GM18498 (cell line): ENCODE data around the gene FBXW12.
"Not testable (repeated sequence)": the region's sequence is repeated elsewhere in the genome, so short reads cannot be mapped to it uniquely, and the experiment has no call there.

ENCODE experiments used
- ATAC-seq: cut with Tn5 transposase; IDR thresholded peaks from one replicate; pipeline ENCODE4 v1.9.1; 2021; ENCODE audit warnings: mild to moderate bottlenecking, moderate library complexity; ENCODE audit not compliant: unreplicated experiment

Gene FBXW12

GRCh38 chr3:48371651-48372376 is at the start of gene FBXW12:
Gene FBXW12, plus strand, starts transcription at chr3:48372219. Its CDS starts 549 bp downstream, at chr3:48372768.
- ATAC-seq: no peak

GRCh38 chr3:48331706-48332435 is 40.1 kb upstream of the FBXW12 start:
- ATAC-seq: not testable (repeated sequence)

GRCh38 chr3:48333346-48334245 is 38.4 kb upstream of the FBXW12 start, which contains the start of gene SPINK8:
Gene SPINK8, minus strand, starts transcription at chr3:48333661. Its CDS starts 5,320 bp downstream, at chr3:48328341.
- ATAC-seq: not testable (repeated sequence)

GRCh38 chr3:48334605-48335004 is 37.4 kb upstream of the FBXW12 start:
- no peak for ATAC-seq

- ATAC-seq: not testable (repeated sequence)
These were observed 36.7 kb upstream of the FBXW12 start for GRCh38 chr3:48335286-48335685.

- not testable (repeated sequence) for ATAC-seq
These were observed 34.5 kb upstream of the FBXW12 start for GRCh38 chr3:48337536-48337935.

- no peak for ATAC-seq
These were observed 33.4 kb upstream of the FBXW12 start for GRCh38 chr3:48338635-48339034.

GRCh38 chr3:48343432-48343831 is 28.6 kb upstream of the FBXW12 start:
- ATAC-seq: no peak

- no peak for ATAC-seq
These were observed 27.0 kb upstream of the FBXW12 start for GRCh38 chr3:48344867-48345507.

GRCh38 chr3:48345946-48346572 is 26.0 kb upstream of the FBXW12 start:
- ATAC-seq: no peak

- ATAC-seq: no peak
These were observed 24.5 kb upstream of the FBXW12 start for GRCh38 chr3:48347500-48347899.

GRCh38 chr3:48352546-48352945 is 19.5 kb upstream of the FBXW12 start:
- no peak for ATAC-seq

GRCh38 chr3:48353987-48354386 is 18.0 kb upstream of the FBXW12 start:
- ATAC-seq: no peak

- no peak for ATAC-seq
These were observed 15.6 kb upstream of the FBXW12 start for GRCh38 chr3:48356419-48356818.

- ATAC-seq: no peak
These were observed 10.1 kb upstream of the FBXW12 start for GRCh38 chr3:48361928-48362327.

- no peak for ATAC-seq
These were observed 7.2 kb upstream of the FBXW12 start for GRCh38 chr3:48364840-48365239.

- ATAC-seq: no peak
These were observed 4.8 kb upstream of the FBXW12 start for GRCh38 chr3:48367201-48367600.

- no peak for ATAC-seq
These were observed 2.2 kb upstream of the FBXW12 start for GRCh38 chr3:48369693-48370332.

- no peak for ATAC-seq
These were observed 1.7 kb upstream of the FBXW12 start for GRCh38 chr3:48370333-48370713.

- no peak for ATAC-seq
These were observed 355 bp downstream of the FBXW12 start for GRCh38 chr3:48372377-48372770.
